HG03280 (cell line): ENCODE measurements around the gene DAB1.

Experiments
- ATAC-seq: cut with Tn5 transposase; IDR thresholded peaks from one replicate; pipeline ENCODE4 v1.9.1; 2021; ENCODE audit warnings: mild to moderate bottlenecking, moderate library complexity; ENCODE audit not compliant: unreplicated experiment

DAB1 gene

GRCh38 chr1:56963667-56964066 lies 460.2 kb downstream of the DAB1 start:
- no peak for ATAC-seq

- ATAC-seq, result no peak
These were observed 462.4 kb downstream of the DAB1 start for GRCh38 chr1:56961426-56961825.

- ATAC-seq, result no peak
These were observed 465.3 kb downstream of the DAB1 start for GRCh38 chr1:56958526-56958925.

- no peak for ATAC-seq
These were observed 465.9 kb downstream of the DAB1 start for GRCh38 chr1:56957931-56958330.

GRCh38 chr1:56954664-56955063 lies 469.2 kb downstream of the DAB1 start:
- no peak for ATAC-seq

- ATAC-seq, result no peak
These were observed 470.5 kb downstream of the DAB1 start for GRCh38 chr1:56953386-56953785.

GRCh38 chr1:56952501-56952900 lies 471.4 kb downstream of the DAB1 start:
- ATAC-seq, result no peak

- no peak for ATAC-seq
These were observed 475.3 kb downstream of the DAB1 start for GRCh38 chr1:56948403-56949023.
